ENCODE measurements around the gene TBL1X. TPM values are rescaled to one million over a fixed set of nuclear protein-coding genes. Genes with fewer than 3 reads are reported as not detected.

TBL1X gene
- total RNA-seq, 1 donor from 2014 or later = 33.3 TPM

GRCh38 chrX:9786798-9787635 is 322.2 kb downstream of the TBL1X start:
- DNase-seq (ENCODE audit: low spot score) (peak; percentile 53), ATAC-seq (peak; percentile 60)

- peak; percentile 68 for ATAC-seq
- peak; percentile 59 for DNase-seq (ENCODE audit: low spot score)
These were observed 324.1 kb downstream of the TBL1X start for GRCh38 chrX:9788911-9789310.

GRCh38 chrX:9789555-9789954 is 324.7 kb downstream of the TBL1X start:
- no peak for ATAC-seq
- no peak for DNase-seq (ENCODE audit: low spot score)
